Activated CD4-positive, alpha-beta T cell treated with anti-CD3 and anti-CD28 coated beads, Interleukin-2, amount 10 ng/mL, durations not matched to agents 24 days and 14 days (primary cell): ENCODE results near the gene NRTN. TPM values are rescaled to one million over a fixed set of nuclear protein-coding genes. Genes with fewer than 3 reads are reported as not detected.
"Not testable (repeated sequence)": the region's sequence is repeated elsewhere in the genome, so short reads cannot be mapped to it uniquely, and the experiment has no call there.

Experiments
- DNase-seq: peaks from one replicate; pipeline ENCODE4 v3.0.0; 2022
- H3K27ac Mint-ChIP-seq: one replicate; pipeline ENCODE4 v1.8.0; 2022; ENCODE audit warnings: mild to moderate bottlenecking, mixed read lengths
- H3K27me3 Mint-ChIP-seq: one replicate; pipeline ENCODE4 v1.8.0; 2022; ENCODE audit warnings: mixed read lengths
- H3K36me3 Mint-ChIP-seq: one replicate; pipeline ENCODE4 v1.8.0; 2022; ENCODE audit warnings: low read depth, mild to moderate bottlenecking, mixed read lengths
- H3K4me1 Mint-ChIP-seq: one replicate; pipeline ENCODE4 v1.8.0; 2021; ENCODE audit warnings: mixed read lengths
- H3K4me3 Mint-ChIP-seq: one replicate; pipeline ENCODE4 v1.8.0; 2022; ENCODE audit warnings: mild to moderate bottlenecking, moderate library complexity, mixed read lengths
- H3K9me3 Mint-ChIP-seq: one replicate; pipeline ENCODE4 v1.8.0; 2021; ENCODE audit warnings: mixed read lengths
- intact Hi-C: fragments of 100-400 bp; cut with micrococcal nuclease; formaldehyde crosslinking; loops from one replicate; pipeline ENCODE4 v1.15.1; 2023
- total RNA-seq: library from RNA; stranded (reverse); gene quantifications from 2 replicates; pipeline ENCODE4 v1.2.3, GENCODE V29; 2022

Gene NRTN
- total RNA-seq, 1 donor from 2014 or later = 0.61 TPM

- no peak for DNase-seq
- intact Hi-C loops = no loop called here
- no peaks in the 10 kb centered on the region for H3K27me3 Mint-ChIP-seq
- no peak overlapping the region for H3K27ac Mint-ChIP-seq
- no peaks in the 10 kb centered on the region for H3K9me3 Mint-ChIP-seq
- no peak overlapping the region for H3K4me3 Mint-ChIP-seq
- no peaks in the 10 kb centered on the region for H3K4me1 Mint-ChIP-seq
- H3K36me3 Mint-ChIP-seq = no peaks in the 10 kb centered on the region
These were observed 60.9 kb downstream of the NRTN start for GRCh38 chr19:5865772-5866171.

- H3K4me1 Mint-ChIP-seq = no peaks in the 10 kb centered on the region
- no peaks in the 10 kb centered on the region for H3K36me3 Mint-ChIP-seq
- H3K9me3 Mint-ChIP-seq = no peaks in the 10 kb centered on the region
- DNase-seq = no peak
- no peak overlapping the region for H3K27ac Mint-ChIP-seq
- intact Hi-C loops = no loop called here
- no peak overlapping the region for H3K4me3 Mint-ChIP-seq
- H3K27me3 Mint-ChIP-seq = no peaks in the 10 kb centered on the region
These were observed 62.6 kb downstream of the NRTN start for GRCh38 chr19:5867201-5868136.

- H3K4me3 Mint-ChIP-seq = no peak overlapping the region
- no peak for DNase-seq
- H3K4me1 Mint-ChIP-seq = no peaks in the 10 kb centered on the region
- H3K27me3 Mint-ChIP-seq = no peaks in the 10 kb centered on the region
- H3K27ac Mint-ChIP-seq = no peak overlapping the region
- H3K36me3 Mint-ChIP-seq = no peaks in the 10 kb centered on the region
- intact Hi-C loops = no loop called here
- no peaks in the 10 kb centered on the region for H3K9me3 Mint-ChIP-seq
These were observed 66.1 kb downstream of the NRTN start for GRCh38 chr19:5870986-5871394.

GRCh38 chr19:5873617-5874199 is 68.8 kb downstream of the NRTN start:
- Mint-ChIP-seq H3K4me3 (no peak overlapping the region), H3K27ac (no peak overlapping the region), H3K4me1 (no peaks in the 10 kb centered on the region), H3K9me3 (no peaks in the 10 kb centered on the region), H3K36me3 (no peaks in the 10 kb centered on the region), H3K27me3 (no peaks in the 10 kb centered on the region)
- intact Hi-C loops = no loop called here
- DNase-seq = no peak

GRCh38 chr19:5874496-5874895 is 69.6 kb downstream of the NRTN start:
- H3K4me3 Mint-ChIP-seq, H3K27ac Mint-ChIP-seq, DNase-seq, H3K27me3 Mint-ChIP-seq, H3K9me3 Mint-ChIP-seq, intact Hi-C loops, H3K36me3 Mint-ChIP-seq, H3K4me1 Mint-ChIP-seq: not testable (repeated sequence)

GRCh38 chr19:5877427-5877826 is 72.6 kb downstream of the NRTN start:
- Mint-ChIP-seq H3K36me3 (no peaks in the 10 kb centered on the region), H3K27ac (no peak overlapping the region), H3K4me3 (no peak overlapping the region), H3K9me3 (no peaks in the 10 kb centered on the region), H3K27me3 (peaks cover 4% of the 10 kb centered on the region), H3K4me1 (no peaks in the 10 kb centered on the region)
- intact Hi-C loops = no loop called here
- DNase-seq = no peak

GRCh38 chr19:5877882-5878281 is 73.0 kb downstream of the NRTN start:
- intact Hi-C loops = no loop called here
- Mint-ChIP-seq H3K27ac (no peak overlapping the region), H3K4me3 (no peak overlapping the region), H3K36me3 (no peaks in the 10 kb centered on the region), H3K9me3 (no peaks in the 10 kb centered on the region), H3K4me1 (no peaks in the 10 kb centered on the region), H3K27me3 (peaks cover 6% of the 10 kb centered on the region)
- no peak for DNase-seq

Other genes with a start within 250 kb of the NRTN start
- 0.33 and 0.52 TPM in 2 replicates for gene TINCR, start 237.1 kb upstream of the NRTN start, total RNA-seq
- 97.6 and 101 TPM in 2 replicates for gene SAFB2, start 182.3 kb upstream of the NRTN start, total RNA-seq
- 142 and 143 TPM in 2 replicates for gene SAFB, start 182.0 kb upstream of the NRTN start, total RNA-seq
- 56.2 and 63.4 TPM in 2 replicates for gene MICOS13, start 124.6 kb upstream of the NRTN start, total RNA-seq
- 2.2 and 2.6 TPM in 2 replicates for gene HSD11B1L, start 124.0 kb upstream of the NRTN start, total RNA-seq
- gene RPL36, start 114.8 kb upstream of the NRTN start, total RNA-seq = 1,117 and 1,132 TPM in 2 replicates
- 220 and 240 TPM in 2 replicates for gene LONP1, start 84.9 kb upstream of the NRTN start, total RNA-seq
- gene CATSPERD, start 84.4 kb upstream of the NRTN start, total RNA-seq = not detected in 2 replicates
- gene PRR22, start 20.3 kb upstream of the NRTN start, total RNA-seq = 6.7 and 7.5 TPM in 2 replicates
- 85.8 and 89.8 TPM in 2 replicates for gene DUS3L, start 13.9 kb upstream of the NRTN start, total RNA-seq
- gene FUT6, start 34.6 kb downstream of the NRTN start, total RNA-seq = not detected in 2 replicates
- not detected in 2 replicates for gene FUT3, start 46.4 kb downstream of the NRTN start, total RNA-seq
- gene FUT5, start 65.5 kb downstream of the NRTN start, total RNA-seq = not detected in 2 replicates
- gene NDUFA11, start 98.7 kb downstream of the NRTN start, total RNA-seq = 237 and 251 TPM in 2 replicates
- gene VMAC, start 99.8 kb downstream of the NRTN start, total RNA-seq = 2.7 and 3.2 TPM in 2 replicates
- 4.0 and 4.1 TPM in 2 replicates for gene CAPS, start 109.2 kb downstream of the NRTN start, total RNA-seq
- 105 and 114 TPM in 2 replicates for gene RANBP3, start 173.1 kb downstream of the NRTN start, total RNA-seq